DOHH2 (cell line): ENCODE results near the gene RTRAF.

Source experiments
- EZH2phosphoT487 ChIP-seq: fragments of 200-600 bp; sonication (generic); IDR thresholded peaks from 2 replicates; pipeline ENCODE4 v1.6.1; 2017; ENCODE audit warnings: borderline replicate concordance, mild to moderate bottlenecking, antibody characterized with exemption, low read length, moderate library complexity, mixed read lengths
- TF ChIP-seq, protein P1 (sequence below): fragments of 200-600 bp; sonication (generic); IDR thresholded peaks from one replicate; pipeline ENCODE4 v1.5.1; 2014; ENCODE audit warnings: antibody characterized with exemption, mild to moderate bottlenecking, low read depth, low read length; ENCODE audit not compliant: poor library complexity, severe bottlenecking

DNA sequence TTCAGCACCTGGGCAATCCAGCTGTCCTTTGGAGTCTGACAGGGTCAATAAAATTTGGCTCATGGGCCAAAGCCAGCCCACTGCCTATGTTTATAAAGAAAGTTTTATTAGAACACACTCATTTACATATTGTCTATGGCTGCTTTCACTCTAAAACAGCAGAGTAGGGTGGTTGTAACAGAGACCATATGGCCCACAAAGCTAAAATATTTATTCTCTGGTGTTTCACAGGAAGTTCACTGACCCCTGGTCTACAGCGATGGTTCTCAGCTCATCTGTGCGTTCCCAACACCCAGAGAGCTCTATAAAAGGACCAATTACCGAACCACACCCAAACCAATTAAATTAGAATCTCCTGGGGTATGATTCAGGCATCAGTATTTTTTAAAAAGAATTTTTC is 37.7 kb upstream of the RTRAF start:
- TF ChIP-seq, protein P1, sequence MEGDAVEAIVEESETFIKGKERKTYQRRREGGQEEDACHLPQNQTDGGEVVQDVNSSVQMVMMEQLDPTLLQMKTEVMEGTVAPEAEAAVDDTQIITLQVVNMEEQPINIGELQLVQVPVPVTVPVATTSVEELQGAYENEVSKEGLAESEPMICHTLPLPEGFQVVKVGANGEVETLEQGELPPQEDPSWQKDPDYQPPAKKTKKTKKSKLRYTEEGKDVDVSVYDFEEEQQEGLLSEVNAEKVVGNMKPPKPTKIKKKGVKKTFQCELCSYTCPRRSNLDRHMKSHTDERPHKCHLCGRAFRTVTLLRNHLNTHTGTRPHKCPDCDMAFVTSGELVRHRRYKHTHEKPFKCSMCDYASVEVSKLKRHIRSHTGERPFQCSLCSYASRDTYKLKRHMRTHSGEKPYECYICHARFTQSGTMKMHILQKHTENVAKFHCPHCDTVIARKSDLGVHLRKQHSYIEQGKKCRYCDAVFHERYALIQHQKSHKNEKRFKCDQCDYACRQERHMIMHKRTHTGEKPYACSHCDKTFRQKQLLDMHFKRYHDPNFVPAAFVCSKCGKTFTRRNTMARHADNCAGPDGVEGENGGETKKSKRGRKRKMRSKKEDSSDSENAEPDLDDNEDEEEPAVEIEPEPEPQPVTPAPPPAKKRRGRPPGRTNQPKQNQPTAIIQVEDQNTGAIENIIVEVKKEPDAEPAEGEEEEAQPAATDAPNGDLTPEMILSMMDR: no peak
- TF ChIP-seq EZH2phosphoT487: no peak
